Osteocyte (in vitro differentiated cells): ENCODE data around the gene ACTN1. TPM values are rescaled to one million over a fixed set of nuclear protein-coding genes. Genes with fewer than 3 reads are reported as not detected.

Experiments
- DNase-seq: peaks from one replicate; pipeline ENCODE4 v3.0.0; 2021; ENCODE audit warnings: mixed read lengths; ENCODE audit not compliant: unreplicated experiment; ENCODE audit errors: extremely low spot score
- H3K27ac Mint-ChIP-seq: one replicate; pipeline ENCODE4 v1.8.0; 2021; ENCODE audit warnings: mild to moderate bottlenecking, mixed read lengths; ENCODE audit not compliant: unreplicated experiment
- H3K27me3 Mint-ChIP-seq: one replicate; pipeline ENCODE4 v1.8.0; 2021; ENCODE audit warnings: mixed read lengths; ENCODE audit not compliant: unreplicated experiment
- H3K36me3 Mint-ChIP-seq: one replicate; pipeline ENCODE4 v1.8.0; 2021; ENCODE audit warnings: mixed read lengths; ENCODE audit not compliant: unreplicated experiment
- H3K4me1 Mint-ChIP-seq: one replicate; pipeline ENCODE4 v1.8.0; 2021; ENCODE audit warnings: mixed read lengths; ENCODE audit not compliant: unreplicated experiment
- H3K4me3 Mint-ChIP-seq: one replicate; pipeline ENCODE4 v1.8.0; 2021; ENCODE audit warnings: mild to moderate bottlenecking, moderate library complexity, mixed read lengths; ENCODE audit not compliant: unreplicated experiment
- H3K9me3 Mint-ChIP-seq: one replicate; pipeline ENCODE4 v1.8.0; 2021; ENCODE audit warnings: mixed read lengths; ENCODE audit not compliant: unreplicated experiment
- total RNA-seq: library from RNA; stranded (reverse); gene quantifications from 2 replicates; pipeline ENCODE4 v1.2.1, GENCODE V29; 2021
- TF ChIP-seq, protein P1 (sequence below): fragments of 200-600 bp; sonication (generic); IDR thresholded peaks from 2 replicates; pipeline ENCODE4 v1.5.0; 2021; ENCODE audit warnings: antibody characterized with exemption, mild to moderate bottlenecking, moderate library complexity

Gene ACTN1
- total RNA-seq, 1 donor from 2014 or later = 380 TPM

- H3K36me3 Mint-ChIP-seq = peaks cover 40% of the 10 kb centered on the region
- no peak overlapping the region for H3K4me3 Mint-ChIP-seq
- H3K4me1 Mint-ChIP-seq = peaks cover 32% of the 10 kb centered on the region
- TF ChIP-seq, protein P1, sequence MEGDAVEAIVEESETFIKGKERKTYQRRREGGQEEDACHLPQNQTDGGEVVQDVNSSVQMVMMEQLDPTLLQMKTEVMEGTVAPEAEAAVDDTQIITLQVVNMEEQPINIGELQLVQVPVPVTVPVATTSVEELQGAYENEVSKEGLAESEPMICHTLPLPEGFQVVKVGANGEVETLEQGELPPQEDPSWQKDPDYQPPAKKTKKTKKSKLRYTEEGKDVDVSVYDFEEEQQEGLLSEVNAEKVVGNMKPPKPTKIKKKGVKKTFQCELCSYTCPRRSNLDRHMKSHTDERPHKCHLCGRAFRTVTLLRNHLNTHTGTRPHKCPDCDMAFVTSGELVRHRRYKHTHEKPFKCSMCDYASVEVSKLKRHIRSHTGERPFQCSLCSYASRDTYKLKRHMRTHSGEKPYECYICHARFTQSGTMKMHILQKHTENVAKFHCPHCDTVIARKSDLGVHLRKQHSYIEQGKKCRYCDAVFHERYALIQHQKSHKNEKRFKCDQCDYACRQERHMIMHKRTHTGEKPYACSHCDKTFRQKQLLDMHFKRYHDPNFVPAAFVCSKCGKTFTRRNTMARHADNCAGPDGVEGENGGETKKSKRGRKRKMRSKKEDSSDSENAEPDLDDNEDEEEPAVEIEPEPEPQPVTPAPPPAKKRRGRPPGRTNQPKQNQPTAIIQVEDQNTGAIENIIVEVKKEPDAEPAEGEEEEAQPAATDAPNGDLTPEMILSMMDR = no peak
- no peak for DNase-seq
- no peaks in the 10 kb centered on the region for H3K27me3 Mint-ChIP-seq
- H3K27ac Mint-ChIP-seq = peak overlapping the region; percentile 63
- H3K9me3 Mint-ChIP-seq = no peaks in the 10 kb centered on the region
Measured at GRCh38 chr14:68918612-68919011, 60.5 kb downstream of the ACTN1 start.

- TF ChIP-seq, protein P1 = no peak
- peak overlapping the region; percentile 68 for H3K27ac Mint-ChIP-seq
- no peaks in the 10 kb centered on the region for H3K27me3 Mint-ChIP-seq
- H3K9me3 Mint-ChIP-seq = no peaks in the 10 kb centered on the region
- no peak for DNase-seq
- H3K4me1 Mint-ChIP-seq = peaks cover 32% of the 10 kb centered on the region
- H3K4me3 Mint-ChIP-seq = no peak overlapping the region
- H3K36me3 Mint-ChIP-seq = peaks cover 43% of the 10 kb centered on the region
Measured at GRCh38 chr14:68916358-68916941, 62.7 kb downstream of the ACTN1 start.

DNA sequence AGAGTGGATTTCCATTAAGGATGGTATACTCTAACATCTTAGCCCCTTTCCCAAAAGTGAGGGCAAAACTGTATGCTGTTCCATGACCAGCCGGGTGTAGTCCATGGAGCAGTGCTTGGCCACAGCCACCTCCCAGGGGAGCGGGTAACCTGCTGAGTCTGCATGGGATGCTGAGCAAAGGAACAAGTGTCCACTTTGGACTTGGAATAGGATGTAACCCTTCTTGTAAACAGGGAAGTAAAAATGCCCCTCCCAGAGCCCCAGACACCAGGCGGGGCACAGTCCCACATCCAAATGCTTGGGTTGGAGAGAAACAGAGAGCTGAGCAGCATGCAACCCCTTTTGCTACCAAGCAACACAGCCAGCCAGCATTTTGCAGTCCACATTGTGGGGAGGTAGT, 65.6 kb downstream of the ACTN1 start:
- H3K9me3 Mint-ChIP-seq = no peaks in the 10 kb centered on the region
- TF ChIP-seq, protein P1 = no peak
- H3K4me3 Mint-ChIP-seq = no peak overlapping the region
- H3K4me1 Mint-ChIP-seq = peaks cover 36% of the 10 kb centered on the region
- H3K36me3 Mint-ChIP-seq = peaks cover 40% of the 10 kb centered on the region
- DNase-seq = no peak
- peak overlapping the region; percentile 74 for H3K27ac Mint-ChIP-seq
- no peaks in the 10 kb centered on the region for H3K27me3 Mint-ChIP-seq

DNA sequence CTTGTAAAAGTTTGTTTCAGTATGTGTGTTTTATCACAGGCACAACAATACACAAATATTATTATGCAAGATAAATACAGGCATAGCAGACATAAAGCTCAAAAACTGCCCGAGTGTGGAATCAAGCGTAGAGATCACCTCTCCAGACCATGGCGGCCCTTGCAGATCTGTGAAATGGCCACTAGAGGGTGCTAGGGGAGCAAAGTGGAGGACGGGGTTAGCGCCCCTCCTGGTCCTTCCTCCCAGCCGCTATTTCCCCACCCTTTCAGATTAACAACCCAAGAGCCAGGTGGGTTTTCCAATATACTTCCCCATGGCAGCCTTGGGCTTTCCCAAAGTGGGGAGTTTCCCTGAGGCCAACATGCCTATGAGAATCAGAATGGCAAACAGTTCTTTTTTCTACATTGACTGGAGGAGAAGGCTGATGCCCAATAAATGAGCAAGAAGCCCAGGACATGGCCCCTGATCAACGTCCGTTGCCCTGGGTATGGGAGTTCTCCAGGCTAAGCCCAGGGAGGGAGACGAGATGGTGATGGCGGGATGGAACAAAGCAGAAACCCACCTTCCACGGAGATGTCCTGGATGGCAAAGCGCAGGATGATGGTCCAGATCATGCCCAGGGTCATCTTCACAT, 67.4 kb downstream of the ACTN1 start:
- no peak overlapping the region for H3K4me3 Mint-ChIP-seq
- peak overlapping the region; percentile 31 for H3K27ac Mint-ChIP-seq
- TF ChIP-seq, protein P1 = peak; percentile 99
- peaks cover 40% of the 10 kb centered on the region for H3K36me3 Mint-ChIP-seq
- no peaks in the 10 kb centered on the region for H3K27me3 Mint-ChIP-seq
- peak; percentile 91 for DNase-seq
- no peaks in the 10 kb centered on the region for H3K9me3 Mint-ChIP-seq
- H3K4me1 Mint-ChIP-seq = peaks cover 36% of the 10 kb centered on the region

DNA sequence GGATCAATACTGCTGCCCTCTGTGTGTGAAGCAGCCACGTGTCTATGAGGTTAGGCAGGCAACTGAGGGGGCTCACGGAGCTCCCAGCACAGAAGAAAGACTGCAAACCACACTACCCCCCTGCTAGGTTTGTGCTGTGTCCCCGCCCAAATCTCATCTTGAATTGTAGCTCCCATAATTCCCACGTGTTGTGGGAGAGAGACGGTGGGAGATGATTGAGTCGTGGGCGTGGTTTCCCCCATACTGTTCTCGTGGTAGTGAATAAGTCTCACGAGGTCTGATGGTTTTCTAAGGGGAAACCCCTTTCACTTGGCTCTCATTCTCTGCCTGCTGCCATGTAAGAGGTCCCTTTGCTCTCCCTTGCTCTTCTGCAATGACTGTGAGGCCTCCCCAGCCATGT, 68.6 kb downstream of the ACTN1 start:
- no peak for DNase-seq
- no peak overlapping the region for H3K4me3 Mint-ChIP-seq
- peaks cover 36% of the 10 kb centered on the region for H3K4me1 Mint-ChIP-seq
- no peaks in the 10 kb centered on the region for H3K27me3 Mint-ChIP-seq
- no peaks in the 10 kb centered on the region for H3K9me3 Mint-ChIP-seq
- peak overlapping the region; percentile 60 for H3K27ac Mint-ChIP-seq
- TF ChIP-seq, protein P1 = no peak
- H3K36me3 Mint-ChIP-seq = peaks cover 42% of the 10 kb centered on the region
